IgD-negative memory B cell (primary cell): ENCODE results near the gene GALNTL6. TPM values are rescaled to one million over a fixed set of nuclear protein-coding genes. Genes with fewer than 3 reads are reported as not detected.
"Not testable (repeated sequence)": the region's sequence is repeated elsewhere in the genome, so short reads cannot be mapped to it uniquely, and the experiment has no call there.

Experiments used
- H3K27ac Mint-ChIP-seq, 3 donors: one replicate each; pipeline ENCODE4 v1.8.0; 2020 to 2022; ENCODE audit warnings: mild to moderate bottlenecking in 3 of 3, mixed read lengths in 3 of 3, moderate library complexity in 1 of 3
- H3K27me3 Mint-ChIP-seq: one replicate; pipeline ENCODE4 v1.8.0; 2021; ENCODE audit warnings: mixed read lengths
- H3K36me3 Mint-ChIP-seq: one replicate; pipeline ENCODE4 v1.8.0; 2020; ENCODE audit warnings: mild to moderate bottlenecking, mixed read lengths
- H3K4me1 Mint-ChIP-seq, 3 donors: one replicate each; pipeline ENCODE4 v1.8.0; 2020 to 2022; ENCODE audit warnings: mixed read lengths in 3 of 3, mild to moderate bottlenecking in 1 of 3
- H3K4me3 Mint-ChIP-seq, 4 donors: one replicate each; pipeline ENCODE4 v1.8.0; 2020 to 2022; ENCODE audit warnings: mild to moderate bottlenecking in 4 of 4, mixed read lengths in 4 of 4, moderate library complexity in 3 of 4
- H3K9me3 Mint-ChIP-seq, 3 donors: one replicate each; pipeline ENCODE4 v1.8.0; 2020 to 2021; ENCODE audit warnings: mixed read lengths in 3 of 3, mild to moderate bottlenecking in 1 of 3
- polyA plus RNA-seq: library from polyadenylated mRNA; unstranded; fragments of 300-500 nt; fragmentation: Illumina TruSeq; gene quantifications from one replicate; pipeline ENCODE4 v1.2.3, GENCODE V29; 2021

GALNTL6 gene
- polyA plus RNA-seq, 1 donor from 2014 or later: 1.3 TPM

DNA sequence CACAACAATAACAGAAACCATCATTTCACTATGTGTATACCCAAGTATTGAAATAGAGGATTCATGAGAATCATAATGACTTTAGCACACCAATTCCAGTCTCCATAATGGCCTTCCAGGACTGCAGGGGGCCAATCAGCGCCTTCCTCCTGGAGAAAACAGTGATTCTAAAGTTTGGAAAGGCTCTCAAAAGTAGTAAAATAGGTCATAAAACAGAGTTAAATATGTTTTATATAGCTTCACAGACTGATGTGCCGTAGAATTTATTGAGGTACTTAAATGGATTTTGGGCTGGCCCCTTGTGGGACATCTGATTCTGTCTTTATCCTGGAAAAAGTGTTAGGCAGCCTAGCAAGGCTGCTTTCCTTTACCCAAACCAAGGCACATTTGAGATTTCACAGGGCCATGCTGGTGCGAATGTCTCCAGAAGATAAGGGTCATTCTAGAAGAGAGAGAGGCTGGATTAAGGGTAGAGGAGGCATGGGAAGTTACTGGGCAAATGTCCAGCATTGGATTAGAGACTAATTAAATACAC lies 543.9 kb downstream of the GALNTL6 start:
- Mint-ChIP-seq H3K36me3 (no peaks in the 10 kb centered on the region), H3K4me1 (no peaks in the 10 kb centered on the region), H3K9me3 (no peaks in the 10 kb centered on the region), H3K27ac (no peak overlapping the region), H3K27me3 (no peaks in the 10 kb centered on the region), H3K4me3 (no peak overlapping the region)

DNA sequence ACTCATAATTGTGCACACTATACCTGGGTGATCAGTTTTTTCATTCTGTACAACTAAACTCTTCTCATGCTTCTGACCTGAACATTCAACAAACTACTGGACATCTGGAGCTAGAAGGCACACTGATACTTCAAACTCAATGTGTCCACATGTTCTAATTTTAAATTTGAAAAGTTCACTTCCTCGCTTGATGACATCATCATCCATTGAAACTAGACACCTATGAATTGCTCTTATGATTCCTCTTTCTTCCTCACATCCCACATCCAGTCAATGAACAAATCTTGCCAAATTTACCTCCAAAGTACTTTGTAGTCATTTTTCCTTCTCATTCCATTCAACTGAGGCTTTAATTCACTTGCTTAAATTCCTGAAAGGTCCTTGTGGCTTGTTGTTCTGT lies 549.4 kb downstream of the GALNTL6 start:
- H3K27ac Mint-ChIP-seq: no peak overlapping the region
- no peaks in the 10 kb centered on the region for H3K27me3 Mint-ChIP-seq
- H3K4me3 Mint-ChIP-seq: no peak overlapping the region
- H3K4me1 Mint-ChIP-seq: no peaks in the 10 kb centered on the region
- no peaks in the 10 kb centered on the region for H3K36me3 Mint-ChIP-seq
- no peaks in the 10 kb centered on the region for H3K9me3 Mint-ChIP-seq

DNA sequence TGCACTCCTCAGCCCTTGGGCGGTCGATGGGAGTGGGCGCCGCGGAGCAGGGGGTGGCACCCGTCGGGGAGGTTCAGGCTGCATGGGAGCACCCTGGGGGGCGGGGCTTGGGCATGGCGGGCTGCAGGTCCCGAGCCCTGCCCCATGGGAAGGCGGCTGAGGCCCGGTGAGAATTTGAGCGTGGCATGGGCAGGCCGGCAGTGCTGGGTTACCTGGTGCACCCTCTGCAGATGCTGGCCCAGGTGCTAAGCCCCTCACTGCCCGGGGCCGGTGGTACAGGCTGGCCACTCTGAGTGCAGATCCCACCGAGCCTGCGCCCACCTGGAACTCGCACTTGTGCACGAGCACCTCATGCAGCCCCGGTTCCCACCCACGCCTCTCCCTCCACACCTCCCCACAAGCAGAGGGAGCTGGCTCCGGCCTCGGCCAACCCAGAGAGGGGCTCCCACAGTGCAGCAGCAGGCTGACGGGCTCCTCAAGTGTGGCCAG lies 556.3 kb downstream of the GALNTL6 start:
- H3K4me1 Mint-ChIP-seq: no peaks in the 10 kb centered on the region
- no peak overlapping the region for H3K4me3 Mint-ChIP-seq
- H3K9me3 Mint-ChIP-seq: peaks cover 0 to 4% (median 0%) of the 10 kb centered on the region in 3 donors
- no peaks in the 10 kb centered on the region for H3K36me3 Mint-ChIP-seq
- no peaks in the 10 kb centered on the region for H3K27me3 Mint-ChIP-seq
- no peak overlapping the region for H3K27ac Mint-ChIP-seq

DNA sequence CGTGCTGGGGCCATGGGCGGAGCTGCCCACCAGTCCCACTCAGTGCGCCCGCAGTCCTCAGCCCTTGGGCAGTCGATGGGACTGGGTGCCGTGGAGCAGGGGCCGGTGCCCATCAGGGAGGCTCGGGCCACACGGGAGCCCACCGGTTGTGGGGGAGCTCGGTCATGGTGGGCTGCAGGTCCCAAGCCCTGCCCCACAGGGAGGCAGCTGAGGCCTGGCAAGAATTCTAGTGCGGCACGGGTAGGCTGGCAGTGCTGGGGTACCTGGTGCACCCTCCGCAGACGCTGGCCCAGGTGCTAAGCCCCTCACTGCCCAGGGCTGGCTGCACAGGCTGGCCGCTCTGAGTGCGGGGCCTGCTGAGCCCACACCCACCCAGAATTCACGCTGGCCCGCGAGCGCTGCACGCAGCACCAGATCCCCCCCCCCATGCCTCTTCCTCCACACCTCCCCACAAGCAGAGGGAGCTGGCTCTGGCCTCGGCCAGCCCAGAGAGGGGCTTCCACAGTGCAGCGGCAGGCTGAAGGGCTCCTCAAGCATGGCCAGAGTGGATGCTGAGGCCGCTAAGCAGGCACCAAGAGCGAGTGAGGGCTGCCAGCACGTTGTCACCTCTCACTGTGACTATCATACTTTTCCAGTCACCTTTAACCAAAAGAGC lies 564.4 kb downstream of the GALNTL6 start:
- Mint-ChIP-seq H3K4me1 (no peaks in the 10 kb centered on the region), H3K27me3 (no peaks in the 10 kb centered on the region)

DNA sequence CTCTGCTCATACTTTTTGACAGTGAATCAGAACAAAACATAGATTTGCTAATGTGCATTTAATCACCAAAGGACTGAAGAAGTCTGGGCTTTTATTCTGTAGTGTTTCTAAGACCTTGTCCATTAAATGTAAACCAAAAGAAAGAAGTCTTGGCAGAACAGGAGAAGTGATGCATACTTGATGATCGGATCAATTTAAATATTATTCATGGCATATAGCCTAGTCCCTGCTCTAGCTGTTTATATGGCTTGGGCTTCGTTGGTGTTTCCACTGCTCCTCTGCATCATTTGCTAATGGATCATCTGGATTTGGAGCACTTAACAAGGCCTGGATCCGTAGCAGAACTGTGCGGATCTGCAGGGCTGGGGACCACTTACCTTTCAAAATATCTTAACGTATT lies 566.6 kb downstream of the GALNTL6 start:
- Mint-ChIP-seq H3K36me3 (no peaks in the 10 kb centered on the region), H3K27ac (no peak overlapping the region), H3K27me3 (no peaks in the 10 kb centered on the region), H3K4me3 (no peak overlapping the region), H3K9me3 (peaks cover 0 to 5% (median 0%) of the 10 kb centered on the region in 3 donors), H3K4me1 (no peaks in the 10 kb centered on the region)

More for the DNA sequence above, 564.4 kb downstream of the GALNTL6 start:
- Mint-ChIP-seq H3K4me3 (no peak overlapping the region), H3K27ac (no peak overlapping the region), H3K36me3 (no peaks in the 10 kb centered on the region), H3K9me3 (peaks cover 0 to 5% (median 0%) of the 10 kb centered on the region in 3 donors)

DNA sequence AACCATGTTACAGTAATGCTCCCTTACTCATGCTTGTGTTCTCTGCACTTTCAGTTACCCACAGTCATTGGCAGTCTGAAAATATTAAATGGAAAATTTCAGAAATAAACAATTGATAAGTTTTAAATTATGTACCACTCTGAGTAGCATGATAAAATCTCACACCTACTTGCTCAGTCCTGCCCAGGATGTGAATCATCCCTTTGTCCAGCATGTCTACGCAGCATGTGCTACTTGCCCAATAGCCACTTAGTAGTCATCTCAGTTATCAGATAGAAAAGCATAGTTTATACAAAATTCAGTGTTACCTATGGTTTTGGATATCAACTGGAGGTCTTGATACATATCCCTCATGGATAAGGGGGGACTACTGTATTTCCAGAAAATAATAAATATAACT lies 577.1 kb downstream of the GALNTL6 start:
- H3K9me3 Mint-ChIP-seq: peaks cover 0 to 2% (median 0%) of the 10 kb centered on the region in 3 donors

DNA sequence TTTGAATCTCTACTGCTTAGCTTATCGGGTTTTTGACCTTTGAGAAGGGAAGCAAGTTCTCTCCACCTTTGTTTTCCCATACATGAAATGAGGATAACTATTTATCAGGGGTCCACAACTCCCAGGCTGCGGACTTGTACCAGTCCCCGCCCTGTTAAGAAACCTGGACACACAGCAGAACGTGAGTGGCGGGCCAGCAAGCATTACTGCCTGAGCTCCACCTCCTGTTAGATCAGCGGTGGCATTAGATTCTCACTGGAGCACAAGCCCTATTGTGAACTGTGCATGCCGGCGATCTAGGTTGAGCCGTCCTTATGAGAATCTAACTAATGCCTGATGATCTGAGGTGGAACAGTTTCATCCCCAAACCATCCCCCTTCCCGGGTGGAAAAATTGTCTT lies 579.5 kb downstream of the GALNTL6 start:
- H3K27me3 Mint-ChIP-seq: no peaks in the 10 kb centered on the region
- H3K4me1 Mint-ChIP-seq: no peaks in the 10 kb centered on the region
- no peaks in the 10 kb centered on the region for H3K36me3 Mint-ChIP-seq
- no peak overlapping the region for H3K4me3 Mint-ChIP-seq
- no peaks in the 10 kb centered on the region for H3K9me3 Mint-ChIP-seq
- H3K27ac Mint-ChIP-seq: no peak overlapping the region

More for the DNA sequence above, 577.1 kb downstream of the GALNTL6 start:
- no peaks in the 10 kb centered on the region for H3K4me1 Mint-ChIP-seq
- H3K27ac Mint-ChIP-seq: no peak overlapping the region
- no peaks in the 10 kb centered on the region for H3K36me3 Mint-ChIP-seq
- H3K27me3 Mint-ChIP-seq: no peaks in the 10 kb centered on the region
- no peak overlapping the region for H3K4me3 Mint-ChIP-seq

DNA sequence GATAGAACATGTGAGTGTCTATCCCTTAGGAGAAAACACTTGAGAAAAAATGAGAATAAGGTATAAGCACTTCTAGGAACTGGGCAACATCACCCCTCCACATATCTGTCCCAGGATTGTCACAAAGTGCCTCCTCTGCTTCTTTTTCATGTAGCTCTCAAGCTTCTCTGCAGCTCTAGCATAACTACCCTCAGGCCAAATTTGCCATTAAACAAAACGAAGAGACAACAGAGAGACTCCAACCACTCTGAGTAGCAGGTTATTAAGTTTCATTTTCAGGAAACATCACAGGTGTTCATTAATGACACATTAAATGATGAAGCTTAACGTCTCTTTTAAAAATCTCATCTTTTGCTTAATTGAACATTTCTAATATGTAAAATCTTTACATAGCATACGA lies 580.0 kb downstream of the GALNTL6 start:
- no peak overlapping the region for H3K27ac Mint-ChIP-seq
- H3K27me3 Mint-ChIP-seq: no peaks in the 10 kb centered on the region
- H3K4me3 Mint-ChIP-seq: no peak overlapping the region
- no peaks in the 10 kb centered on the region for H3K36me3 Mint-ChIP-seq
- no peaks in the 10 kb centered on the region for H3K4me1 Mint-ChIP-seq
- no peaks in the 10 kb centered on the region for H3K9me3 Mint-ChIP-seq

DNA sequence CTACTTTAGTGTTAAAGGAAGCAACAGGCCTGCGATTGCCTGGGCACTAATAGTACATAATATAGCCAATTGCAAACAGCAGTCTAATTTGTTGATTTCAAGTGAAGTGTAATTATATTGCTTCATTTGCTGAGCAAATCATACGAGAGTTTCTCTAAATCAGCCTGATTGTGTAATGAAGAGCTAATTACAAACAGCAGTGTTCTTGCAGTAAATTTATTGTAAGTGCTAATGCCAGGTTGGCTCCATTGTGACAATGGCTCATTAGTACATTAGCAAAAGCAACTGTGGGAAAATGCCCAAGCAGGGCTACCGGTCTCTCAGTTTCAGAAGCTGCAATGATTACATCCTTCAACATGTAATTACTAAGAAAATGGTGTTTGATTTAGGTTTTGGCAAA lies 591.5 kb downstream of the GALNTL6 start:
- Mint-ChIP-seq H3K9me3 (no peaks in the 10 kb centered on the region), H3K4me3 (no peak overlapping the region), H3K27me3 (peaks cover 1% of the 10 kb centered on the region), H3K4me1 (no peaks in the 10 kb centered on the region), H3K36me3 (no peaks in the 10 kb centered on the region), H3K27ac (no peak overlapping the region)

DNA sequence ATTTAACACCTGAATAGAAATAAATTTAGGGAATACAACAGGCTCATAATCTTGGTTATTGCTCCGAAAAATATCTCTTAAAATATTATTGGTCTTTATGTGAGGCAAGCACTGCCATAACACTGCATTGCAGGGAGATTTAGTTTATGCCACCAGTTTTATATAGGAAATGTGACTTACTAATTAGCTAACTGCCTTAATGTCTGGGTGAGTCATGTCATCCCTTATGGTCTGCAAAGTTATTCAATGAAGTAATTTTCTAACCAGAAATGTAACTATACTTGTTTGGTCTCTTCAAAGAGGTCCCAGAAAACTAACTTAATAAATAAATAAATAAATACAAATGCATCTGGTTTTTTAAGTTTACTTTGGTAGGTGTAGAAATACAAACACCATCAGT lies 597.2 kb downstream of the GALNTL6 start:
- H3K4me3 Mint-ChIP-seq: no peak overlapping the region
- H3K4me1 Mint-ChIP-seq: no peaks in the 10 kb centered on the region
- H3K27ac Mint-ChIP-seq: no peak overlapping the region
- H3K9me3 Mint-ChIP-seq: no peaks in the 10 kb centered on the region
- peaks cover 1% of the 10 kb centered on the region for H3K27me3 Mint-ChIP-seq
- no peaks in the 10 kb centered on the region for H3K36me3 Mint-ChIP-seq

DNA sequence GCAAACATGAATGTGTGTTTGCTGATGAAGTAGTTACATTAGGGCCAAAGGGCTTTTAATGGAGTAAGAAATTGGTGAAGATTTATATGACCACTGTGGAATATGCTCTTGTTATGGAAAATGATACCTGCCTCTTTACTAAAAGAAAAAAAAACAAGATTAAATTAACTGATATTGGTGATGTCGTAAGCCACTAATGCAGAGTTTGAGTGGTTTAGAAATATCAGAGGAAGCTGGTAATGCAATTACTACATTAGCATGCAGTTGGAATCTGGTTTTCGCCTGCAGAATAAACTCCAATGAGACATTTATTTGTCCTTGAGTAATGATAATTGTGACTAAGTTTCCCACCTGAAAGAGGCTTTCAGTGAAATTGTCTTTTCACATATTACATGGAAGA lies 597.9 kb downstream of the GALNTL6 start:
- Mint-ChIP-seq H3K4me1 (no peaks in the 10 kb centered on the region), H3K27me3 (no peaks in the 10 kb centered on the region), H3K36me3 (no peaks in the 10 kb centered on the region), H3K9me3 (no peaks in the 10 kb centered on the region), H3K4me3 (no peak overlapping the region), H3K27ac (no peak overlapping the region)

DNA sequence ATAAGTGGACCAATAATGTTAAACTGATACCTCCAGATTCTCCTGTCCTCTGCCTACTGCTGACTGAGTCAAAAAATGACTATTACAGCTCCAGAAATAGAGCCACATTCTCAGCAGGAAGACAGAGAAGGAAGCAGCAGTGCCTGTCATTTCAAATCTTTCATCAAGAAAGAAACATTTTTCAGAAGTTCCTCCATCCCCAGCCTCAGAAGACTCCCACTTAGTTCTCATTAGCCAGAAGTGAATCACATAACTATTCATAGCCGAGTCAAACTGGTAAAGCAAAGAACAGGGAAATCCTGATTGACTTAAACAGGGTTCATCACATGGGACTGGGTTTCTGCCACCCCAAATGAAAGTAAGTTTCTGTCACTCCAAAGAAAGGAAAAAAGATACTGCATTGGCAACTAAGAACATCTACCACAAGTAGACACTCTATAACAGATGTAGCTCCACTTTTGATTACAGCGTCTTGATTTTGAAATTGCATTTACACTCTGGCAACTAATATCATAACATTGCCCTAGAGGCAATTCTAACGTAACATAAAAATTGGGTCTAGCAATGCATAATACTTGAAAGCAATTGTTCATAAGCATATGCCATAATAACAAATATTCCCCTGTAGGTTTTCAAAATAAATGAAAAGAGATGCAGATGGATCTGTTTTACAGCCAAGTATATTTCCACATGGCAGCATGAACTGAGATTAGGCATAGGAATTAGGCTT lies 599.8 kb downstream of the GALNTL6 start:
- H3K36me3 Mint-ChIP-seq: no peaks in the 10 kb centered on the region
- no peaks in the 10 kb centered on the region for H3K27me3 Mint-ChIP-seq
- H3K4me1 Mint-ChIP-seq: no peaks in the 10 kb centered on the region
- no peaks in the 10 kb centered on the region for H3K9me3 Mint-ChIP-seq
- no peak overlapping the region for H3K27ac Mint-ChIP-seq
- H3K4me3 Mint-ChIP-seq: no peak overlapping the region

DNA sequence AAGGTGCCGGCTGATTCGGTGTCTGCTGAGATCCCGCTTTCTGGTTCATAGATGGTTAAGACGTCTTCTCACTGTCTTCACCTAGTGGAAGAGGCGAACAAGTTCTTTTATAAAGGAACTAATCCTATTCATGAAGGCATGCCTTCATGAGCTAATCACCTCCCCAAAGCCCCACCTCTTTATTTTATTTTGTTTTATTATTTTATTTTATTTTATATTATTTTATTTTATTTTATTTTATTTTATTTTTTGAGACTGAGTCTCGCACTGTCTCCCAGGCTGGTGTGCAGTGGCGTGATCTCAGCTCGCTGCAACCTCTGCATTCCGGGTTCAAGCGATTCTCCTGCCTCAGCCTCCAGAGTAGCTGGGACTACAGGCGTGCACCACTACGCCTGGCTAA lies 615.8 kb downstream of the GALNTL6 start:
- not testable (repeated sequence) for H3K27me3 Mint-ChIP-seq, H3K4me3 Mint-ChIP-seq, H3K27ac Mint-ChIP-seq, H3K9me3 Mint-ChIP-seq, H3K4me1 Mint-ChIP-seq, H3K36me3 Mint-ChIP-seq

DNA sequence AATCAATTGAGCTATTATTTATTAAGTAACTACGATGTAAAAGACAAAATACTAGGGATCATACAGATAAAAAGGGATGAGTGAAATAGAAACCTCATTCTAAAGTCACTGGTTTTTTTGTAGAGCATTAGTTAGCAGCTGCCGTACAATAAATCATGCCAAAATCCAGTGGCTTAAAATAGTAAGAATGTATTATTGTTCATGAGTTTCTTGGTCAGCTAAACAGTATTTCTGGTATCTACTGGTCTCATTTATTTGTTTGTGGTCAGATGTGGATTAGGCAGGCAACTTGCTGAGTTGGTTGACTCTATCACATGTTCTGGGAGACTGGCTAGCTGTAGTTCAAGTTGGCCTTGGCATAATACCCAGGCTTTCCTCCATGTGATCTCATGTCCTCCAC lies 667.3 kb downstream of the GALNTL6 start:
- H3K27ac Mint-ChIP-seq: no peak overlapping the region
- H3K36me3 Mint-ChIP-seq: no peaks in the 10 kb centered on the region
- H3K27me3 Mint-ChIP-seq: no peaks in the 10 kb centered on the region

DNA sequence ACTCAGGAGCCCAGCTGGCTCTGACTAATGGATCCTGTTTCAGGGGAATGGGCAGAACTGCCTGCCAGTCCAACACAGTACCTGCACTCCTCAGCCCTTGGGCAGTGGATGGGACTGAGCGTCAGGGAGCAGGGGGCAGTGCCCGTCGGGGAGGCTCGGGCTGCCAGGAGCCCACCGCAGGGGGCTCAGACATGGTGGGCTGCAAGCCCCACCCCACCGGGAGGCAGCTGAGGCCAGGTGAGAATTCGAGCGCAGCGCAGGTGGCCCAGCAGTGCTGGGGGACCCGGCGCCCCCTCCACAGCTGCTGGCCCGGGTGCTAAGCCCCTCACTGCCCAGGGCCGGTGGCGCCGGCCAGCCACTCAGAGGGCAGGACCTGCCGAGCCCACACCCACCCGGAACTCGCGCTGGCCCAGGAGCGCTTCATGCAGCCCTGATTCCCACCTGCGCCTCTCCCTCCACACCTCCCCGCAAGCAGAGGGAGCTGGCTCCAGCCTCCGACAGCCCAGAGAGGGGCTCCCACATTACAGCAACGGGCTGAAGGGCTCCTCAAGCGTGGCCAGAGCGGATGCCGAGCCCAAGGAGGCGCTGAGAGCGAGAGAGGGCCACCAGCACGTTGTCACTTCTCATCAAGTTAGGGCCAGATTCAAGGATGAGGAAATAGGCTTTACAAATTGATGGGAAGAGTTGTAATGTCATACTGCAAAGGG lies 668.8 kb downstream of the GALNTL6 start:
- no peak overlapping the region for H3K4me3 Mint-ChIP-seq
- no peaks in the 10 kb centered on the region for H3K4me1 Mint-ChIP-seq
- no peak overlapping the region for H3K27ac Mint-ChIP-seq
- H3K36me3 Mint-ChIP-seq: no peaks in the 10 kb centered on the region
- peaks cover 0 to 6% (median 2%) of the 10 kb centered on the region in 3 donors for H3K9me3 Mint-ChIP-seq
- H3K27me3 Mint-ChIP-seq: no peaks in the 10 kb centered on the region

More for the DNA sequence above, 667.3 kb downstream of the GALNTL6 start:
- Mint-ChIP-seq H3K4me3 (no peak overlapping the region), H3K4me1 (no peaks in the 10 kb centered on the region), H3K9me3 (peaks cover 0 to 6% (median 2%) of the 10 kb centered on the region in 3 donors)
